ENCODE data around the gene NLGN1.

DNA sequence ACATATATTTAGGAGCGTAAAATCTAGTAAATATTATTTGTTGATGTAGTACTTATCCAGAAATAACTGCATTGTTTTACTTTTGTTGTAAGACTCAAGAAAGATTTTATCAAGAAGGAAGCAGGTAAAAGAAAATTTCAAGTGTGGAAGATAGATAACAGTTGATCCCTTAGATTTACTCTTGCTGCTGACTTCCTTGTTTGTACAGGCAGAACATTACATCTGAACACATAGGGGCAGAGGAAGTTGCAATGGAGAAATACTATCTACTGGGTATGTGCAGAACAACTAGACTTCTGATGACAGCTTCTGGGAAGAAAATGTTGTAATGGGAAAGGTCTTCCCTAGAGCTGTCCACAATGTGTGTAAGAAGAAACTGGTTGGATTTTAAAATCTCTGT is 350.6 kb downstream of the NLGN1 start:
- TF ChIP-seq, protein P1, sequence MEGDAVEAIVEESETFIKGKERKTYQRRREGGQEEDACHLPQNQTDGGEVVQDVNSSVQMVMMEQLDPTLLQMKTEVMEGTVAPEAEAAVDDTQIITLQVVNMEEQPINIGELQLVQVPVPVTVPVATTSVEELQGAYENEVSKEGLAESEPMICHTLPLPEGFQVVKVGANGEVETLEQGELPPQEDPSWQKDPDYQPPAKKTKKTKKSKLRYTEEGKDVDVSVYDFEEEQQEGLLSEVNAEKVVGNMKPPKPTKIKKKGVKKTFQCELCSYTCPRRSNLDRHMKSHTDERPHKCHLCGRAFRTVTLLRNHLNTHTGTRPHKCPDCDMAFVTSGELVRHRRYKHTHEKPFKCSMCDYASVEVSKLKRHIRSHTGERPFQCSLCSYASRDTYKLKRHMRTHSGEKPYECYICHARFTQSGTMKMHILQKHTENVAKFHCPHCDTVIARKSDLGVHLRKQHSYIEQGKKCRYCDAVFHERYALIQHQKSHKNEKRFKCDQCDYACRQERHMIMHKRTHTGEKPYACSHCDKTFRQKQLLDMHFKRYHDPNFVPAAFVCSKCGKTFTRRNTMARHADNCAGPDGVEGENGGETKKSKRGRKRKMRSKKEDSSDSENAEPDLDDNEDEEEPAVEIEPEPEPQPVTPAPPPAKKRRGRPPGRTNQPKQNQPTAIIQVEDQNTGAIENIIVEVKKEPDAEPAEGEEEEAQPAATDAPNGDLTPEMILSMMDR (IDR thresholded peaks at IDR 0.05; ENCODE audit: poor library complexity): no peak
- no peak for TF ChIP-seq EZH2phosphoT487 (IDR thresholded peaks at IDR 0.05; ENCODE audit: low read depth, severe bottlenecking, unreplicated experiment)

Data from hepatocyte (in vitro differentiated cells).